COLO829 (cell line): Measurements from ENCODE around the gene SLC1A3.
"Not testable (repeated sequence)": the region's sequence is repeated elsewhere in the genome, so short reads cannot be mapped to it uniquely, and the experiment has no call there.

ENCODE experiments used
- DNase-seq: peaks from one replicate; pipeline ENCODE4 v3.0.0; 2012; ENCODE audit warnings: low spot score

The SLC1A3 gene

GRCh38 chr5:36606428-36607113 is at the start of gene SLC1A3:
TSS of gene SLC1A3 (plus strand) at chr5:36606606. CDS start at chr5:36608424, 1,818 bp downstream.
- DNase-seq: no peak

GRCh38 chr5:36558641-36559040 is 47.8 kb upstream of the SLC1A3 start:
- DNase-seq: no peak

GRCh38 chr5:36561601-36562000 is 44.8 kb upstream of the SLC1A3 start:
- DNase-seq: no peak

- DNase-seq: peak; percentile 7
Measured at GRCh38 chr5:36569491-36569890, 36.9 kb upstream of the SLC1A3 start.

- no peak for DNase-seq
Measured at GRCh38 chr5:36570301-36571095, 35.9 kb upstream of the SLC1A3 start.

GRCh38 chr5:36571401-36572042 is 34.9 kb upstream of the SLC1A3 start:
- no peak for DNase-seq

- DNase-seq: no peak
Measured at GRCh38 chr5:36573438-36573837, 33.0 kb upstream of the SLC1A3 start.

- no peak for DNase-seq
Measured at GRCh38 chr5:36575361-36575781, 31.0 kb upstream of the SLC1A3 start.

- no peak for DNase-seq
Measured at GRCh38 chr5:36576721-36577120, 29.7 kb upstream of the SLC1A3 start.

GRCh38 chr5:36579858-36580257 is 26.5 kb upstream of the SLC1A3 start:
- DNase-seq: not testable (repeated sequence)

- no peak for DNase-seq
Measured at GRCh38 chr5:36581070-36581469, 25.3 kb upstream of the SLC1A3 start.

- no peak for DNase-seq
Measured at GRCh38 chr5:36584009-36584875, 22.2 kb upstream of the SLC1A3 start.

GRCh38 chr5:36585701-36586100 is 20.7 kb upstream of the SLC1A3 start:
- no peak for DNase-seq

- DNase-seq: no peak
Measured at GRCh38 chr5:36587354-36587753, 19.1 kb upstream of the SLC1A3 start.

GRCh38 chr5:36589735-36590134 is 16.7 kb upstream of the SLC1A3 start:
- not testable (repeated sequence) for DNase-seq

- no peak for DNase-seq
Measured at GRCh38 chr5:36590513-36591286, 15.7 kb upstream of the SLC1A3 start.

- DNase-seq: no peak
Measured at GRCh38 chr5:36593867-36594266, 12.5 kb upstream of the SLC1A3 start.

- DNase-seq: no peak
Measured at GRCh38 chr5:36596247-36596646, 10.2 kb upstream of the SLC1A3 start.

GRCh38 chr5:36596756-36597155 is 9.7 kb upstream of the SLC1A3 start:
- DNase-seq: no peak

GRCh38 chr5:36598045-36598444 is 8.4 kb upstream of the SLC1A3 start:
- no peak for DNase-seq
